HUES48 (cell line): ENCODE measurements around the gene AGO3.

Source experiments
- H3K27ac ChIP-seq: one replicate; pipeline ENCODE4 v1.7.0; 2013; ENCODE audit warnings: low read depth, low read length, inconsistent platforms
- H3K27me3 ChIP-seq: 2 replicates; pipeline ENCODE4 v1.6.1; 2013; ENCODE audit warnings: mild to moderate bottlenecking, low read length; ENCODE audit not compliant: control insufficient read depth, insufficient read depth
- H3K36me3 ChIP-seq: 2 replicates; pipeline ENCODE4 v1.6.1; 2013; ENCODE audit warnings: low read length; ENCODE audit not compliant: control insufficient read depth, insufficient read depth
- H3K4me1 ChIP-seq: 2 replicates; pipeline ENCODE4 v1.6.1; 2013; ENCODE audit warnings: mild to moderate bottlenecking, low read length; ENCODE audit not compliant: control insufficient read depth, insufficient read depth
- H3K4me3 ChIP-seq: 2 replicates; pipeline ENCODE4 v1.5.1; 2013; ENCODE audit warnings: mild to moderate bottlenecking, low read depth, low read length
- H3K9ac ChIP-seq: 2 replicates; pipeline ENCODE4 v1.6.1; 2013; ENCODE audit warnings: mild to moderate bottlenecking, low read depth, low read length, moderate library complexity
- H3K9me3 ChIP-seq: 2 replicates; pipeline ENCODE4 v1.6.1; 2013; ENCODE audit warnings: low read length; ENCODE audit not compliant: control insufficient read depth, insufficient read depth

AGO3 gene

GRCh38 chr1:36109041-36109679 lies 178.3 kb downstream of the AGO3 start:
- H3K27me3 ChIP-seq: no peaks in the 10 kb centered on the region
- no peaks in the 10 kb centered on the region for H3K4me1 ChIP-seq
- H3K36me3 ChIP-seq: no peaks in the 10 kb centered on the region
- H3K27ac ChIP-seq: no peak overlapping the region
- H3K4me3 ChIP-seq: no peak overlapping the region
- no peaks in the 10 kb centered on the region for H3K9me3 ChIP-seq
- no peak overlapping the region for H3K9ac ChIP-seq

DNA sequence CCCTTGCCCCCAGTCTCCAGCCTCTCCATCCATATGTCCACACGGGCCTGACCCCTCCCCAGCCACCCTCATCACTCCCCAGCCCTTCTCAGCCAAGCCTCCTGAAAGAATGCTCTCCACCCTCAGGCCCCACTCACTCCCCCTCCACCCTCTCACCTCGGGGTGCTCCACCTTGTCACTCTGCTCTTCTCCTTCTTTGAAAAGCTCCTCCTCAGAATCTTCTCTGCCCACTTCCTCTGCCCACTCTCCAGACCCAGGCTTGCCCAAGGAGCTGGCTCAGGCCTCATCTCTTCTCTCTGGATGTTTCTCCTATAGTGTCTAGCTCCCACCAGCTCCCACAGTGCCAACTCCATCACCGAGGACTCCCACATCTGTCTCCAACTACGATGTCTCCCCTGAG lies 180.2 kb downstream of the AGO3 start:
- H3K9me3 ChIP-seq: no peaks in the 10 kb centered on the region
- H3K4me1 ChIP-seq: no peaks in the 10 kb centered on the region
- no peak overlapping the region for H3K9ac ChIP-seq
- no peak overlapping the region for H3K4me3 ChIP-seq
- H3K27me3 ChIP-seq: no peaks in the 10 kb centered on the region
- no peak overlapping the region for H3K27ac ChIP-seq
- no peaks in the 10 kb centered on the region for H3K36me3 ChIP-seq

DNA sequence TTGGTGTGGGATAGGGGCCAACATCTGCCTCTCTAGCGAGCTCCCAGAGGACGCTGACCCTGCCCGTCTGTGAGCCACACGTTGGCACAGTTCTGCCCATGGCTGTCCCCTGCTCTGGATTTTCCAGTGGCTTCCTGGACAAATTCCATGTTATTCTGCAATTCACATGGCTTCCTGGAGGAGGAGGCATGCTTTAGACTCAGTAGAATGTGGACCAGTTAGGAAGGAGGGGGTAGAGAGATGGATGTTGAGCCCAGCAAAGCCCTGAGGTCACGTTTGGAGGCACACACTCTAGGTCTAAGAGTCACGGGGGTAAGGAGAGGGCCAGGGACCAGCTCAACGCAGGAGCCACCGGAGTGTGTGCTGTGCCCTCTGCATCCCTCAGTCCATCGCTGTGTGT lies 181.9 kb downstream of the AGO3 start:
- no peak overlapping the region for H3K27ac ChIP-seq
- H3K27me3 ChIP-seq: no peaks in the 10 kb centered on the region
- no peak overlapping the region for H3K4me3 ChIP-seq
- no peak overlapping the region for H3K9ac ChIP-seq
- no peaks in the 10 kb centered on the region for H3K36me3 ChIP-seq
- H3K4me1 ChIP-seq: no peaks in the 10 kb centered on the region
- no peaks in the 10 kb centered on the region for H3K9me3 ChIP-seq

- Histone ChIP-seq H3K9ac (no peak overlapping the region), H3K27ac (no peak overlapping the region), H3K9me3 (no peaks in the 10 kb centered on the region), H3K27me3 (no peaks in the 10 kb centered on the region), H3K4me3 (no peak overlapping the region), H3K36me3 (no peaks in the 10 kb centered on the region), H3K4me1 (no peaks in the 10 kb centered on the region)
Measured at GRCh38 chr1:36114371-36114770, 183.5 kb downstream of the AGO3 start.

DNA sequence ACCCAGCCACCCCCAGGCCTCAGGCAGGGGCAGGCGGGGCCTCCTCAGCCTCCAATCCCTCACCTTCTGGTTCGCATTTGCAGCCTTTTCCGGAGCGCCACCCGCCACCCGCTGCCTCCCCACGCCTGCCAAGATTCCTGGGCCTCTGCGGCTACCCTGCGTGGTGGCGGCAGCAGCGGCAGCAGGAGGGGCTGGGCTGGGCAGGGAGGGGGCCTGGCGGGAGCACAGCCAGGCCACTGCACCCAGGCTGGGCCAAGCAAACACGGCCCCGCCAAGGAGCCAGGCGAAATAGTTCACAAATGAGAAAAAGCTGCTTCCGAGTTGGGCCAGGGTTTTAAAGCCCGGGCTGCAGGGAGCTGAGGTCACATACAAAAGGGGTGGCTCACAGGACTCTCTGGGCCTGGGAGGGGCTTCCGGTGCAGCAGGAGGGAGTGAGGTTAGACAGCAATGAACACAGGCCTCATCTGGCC lies 184.3 kb downstream of the AGO3 start:
- no peak overlapping the region for H3K9ac ChIP-seq
- H3K4me1 ChIP-seq: no peaks in the 10 kb centered on the region
- no peaks in the 10 kb centered on the region for H3K9me3 ChIP-seq
- no peaks in the 10 kb centered on the region for H3K27me3 ChIP-seq
- H3K36me3 ChIP-seq: no peaks in the 10 kb centered on the region
- no peak overlapping the region for H3K27ac ChIP-seq
- no peak overlapping the region for H3K4me3 ChIP-seq

- no peaks in the 10 kb centered on the region for H3K4me1 ChIP-seq
- H3K27ac ChIP-seq: no peak overlapping the region
- H3K36me3 ChIP-seq: no peaks in the 10 kb centered on the region
- H3K27me3 ChIP-seq: no peaks in the 10 kb centered on the region
- no peak overlapping the region for H3K4me3 ChIP-seq
- no peaks in the 10 kb centered on the region for H3K9me3 ChIP-seq
- H3K9ac ChIP-seq: no peak overlapping the region
Measured at GRCh38 chr1:36115931-36116330, 185.0 kb downstream of the AGO3 start.

GRCh38 chr1:36116901-36117300 lies 186.0 kb downstream of the AGO3 start:
- H3K27me3 ChIP-seq: no peaks in the 10 kb centered on the region
- H3K9ac ChIP-seq: no peak overlapping the region
- no peaks in the 10 kb centered on the region for H3K4me1 ChIP-seq
- no peak overlapping the region for H3K27ac ChIP-seq
- H3K4me3 ChIP-seq: no peak overlapping the region
- H3K9me3 ChIP-seq: no peaks in the 10 kb centered on the region
- H3K36me3 ChIP-seq: no peaks in the 10 kb centered on the region

- H3K4me1 ChIP-seq: no peaks in the 10 kb centered on the region
- H3K9me3 ChIP-seq: no peaks in the 10 kb centered on the region
- H3K4me3 ChIP-seq: no peak overlapping the region
- H3K9ac ChIP-seq: no peak overlapping the region
- H3K27me3 ChIP-seq: peaks cover 10% of the 10 kb centered on the region
- H3K36me3 ChIP-seq: no peaks in the 10 kb centered on the region
- H3K27ac ChIP-seq: no peak overlapping the region
Measured at GRCh38 chr1:36118447-36119204, 187.7 kb downstream of the AGO3 start.

DNA sequence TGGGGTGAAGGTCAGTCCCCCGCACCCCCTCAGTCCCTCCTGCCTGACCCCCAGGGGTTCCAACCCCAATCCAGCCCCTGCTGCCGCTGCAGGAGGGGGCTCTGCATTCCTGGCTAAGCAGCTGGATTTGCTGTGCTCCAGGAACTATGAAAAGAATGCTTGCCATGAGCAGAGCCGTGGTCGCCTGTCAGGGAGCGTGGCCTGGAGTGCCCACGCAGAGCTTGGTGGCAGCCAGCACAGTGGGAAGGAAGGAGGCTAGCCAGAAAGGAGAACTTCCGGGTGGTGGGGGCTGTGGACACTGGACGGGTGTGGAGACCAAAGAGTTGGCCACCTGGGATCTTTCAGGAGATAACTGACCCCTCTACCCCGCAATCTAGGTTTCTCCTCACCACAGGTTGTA lies 188.6 kb downstream of the AGO3 start:
- Histone ChIP-seq H3K4me1 (no peaks in the 10 kb centered on the region), H3K27me3 (peaks cover 18% of the 10 kb centered on the region), H3K4me3 (no peak overlapping the region), H3K9ac (no peak overlapping the region), H3K9me3 (no peaks in the 10 kb centered on the region), H3K36me3 (no peaks in the 10 kb centered on the region), H3K27ac (no peak overlapping the region)
